Bronchial epithelial cell (primary cell): ENCODE results near the gene UBE2R2. TPM values are rescaled to one million over a fixed set of nuclear protein-coding genes. Genes with fewer than 3 reads are reported as not detected.

Experiments used
- DNase-seq: peaks from one replicate; pipeline ENCODE4 v3.0.0-alpha.2; 2010; ENCODE audit warnings: low read depth
- FAIRE-seq: peaks from 2 replicates; lab custom pipeline; 2011; peaks lifted over from hg19 to GRCh38; lab: Jason Lieb, UNC
- H3K27me3 ChIP-seq: 2 replicates; pipeline ENCODE4 v1.5.1; 2011; ENCODE audit warnings: low read length; ENCODE audit not compliant: control insufficient read depth, insufficient read depth
- H3K36me3 ChIP-seq: 2 replicates; pipeline ENCODE4 v1.5.1; 2011; ENCODE audit warnings: low read length; ENCODE audit not compliant: control insufficient read depth, insufficient read depth
- H3K4me3 ChIP-seq: 2 replicates; pipeline ENCODE4 v1.5.1; 2011; ENCODE audit warnings: mild to moderate bottlenecking, low read depth, low read length, control low read depth
- CTCF ChIP-seq: IDR thresholded peaks from 2 replicates; pipeline ENCODE4 v1.5.1; 2011; ENCODE audit warnings: mild to moderate bottlenecking, moderate library complexity, low read length, control low read depth, inconsistent platforms; ENCODE audit not compliant: insufficient read depth, severe bottlenecking
- total RNA-seq: library from RNA; depleted of rRNA; stranded (reverse); fragments of >200 nt; gene quantifications from 2 replicates; pipeline ENCODE4 v1.2.1, GENCODE V29; 2014

UBE2R2 gene
- total RNA-seq, 1 donor from 2014 or later = 14.0 TPM

DNA sequence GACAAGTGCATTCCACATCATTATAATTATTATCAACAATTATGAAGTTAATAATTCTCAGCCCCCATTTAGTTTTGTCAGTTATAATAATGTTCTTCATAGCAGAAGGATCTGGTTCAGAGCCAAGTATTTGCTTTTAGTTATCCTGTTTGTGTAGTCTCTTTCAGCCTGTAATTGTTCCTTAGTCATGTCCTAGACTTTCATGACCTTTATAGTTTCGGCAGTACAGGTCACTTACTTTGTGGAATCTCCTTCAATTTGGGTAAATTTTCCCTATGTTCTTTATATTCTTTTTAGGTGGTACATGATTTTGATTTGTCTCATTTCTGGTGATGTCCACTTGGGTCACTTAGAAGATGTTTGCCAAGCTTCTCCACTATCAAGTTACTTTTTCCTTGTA, 34.3 kb downstream of the UBE2R2 start:
- Histone ChIP-seq H3K36me3 (no peaks in the 10 kb centered on the region), H3K4me3 (no peak overlapping the region), H3K27me3 (no peaks in the 10 kb centered on the region)
- FAIRE-seq (no peak), DNase-seq (no peak)
- TF ChIP-seq CTCF = no peak

DNA sequence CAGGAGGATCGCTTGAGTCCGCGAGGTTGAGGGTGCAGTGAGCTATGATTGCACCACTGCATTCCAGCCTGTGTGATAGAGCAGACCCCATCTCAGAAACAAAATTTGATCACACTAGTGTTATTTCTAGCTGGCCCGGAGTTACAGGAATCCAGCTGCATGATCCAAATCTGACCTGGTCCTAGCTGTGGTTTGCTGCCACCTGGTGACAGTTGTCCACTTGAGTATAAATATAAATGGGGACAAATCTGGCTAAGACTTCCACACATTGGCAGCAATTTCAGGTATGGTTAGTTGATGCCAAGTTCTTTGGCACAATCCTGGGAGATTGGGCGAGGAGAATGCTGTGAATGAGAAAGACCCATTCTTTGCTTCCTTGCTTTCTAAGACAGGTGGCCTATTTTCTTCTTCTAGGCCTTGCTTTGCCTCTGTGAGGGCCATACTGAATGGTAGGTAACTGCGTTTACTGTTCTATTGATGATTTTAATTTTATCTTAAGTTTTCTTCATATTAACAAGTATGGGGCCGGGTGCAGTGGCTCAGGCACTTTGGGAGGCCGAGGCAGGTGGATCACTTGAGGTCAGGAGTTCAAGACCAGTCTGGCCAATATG, 35.4 kb downstream of the UBE2R2 start:
- FAIRE-seq = no peak
- peak; percentile 44 for DNase-seq
- peak; percentile 61 for TF ChIP-seq CTCF
- Histone ChIP-seq H3K27me3 (no peaks in the 10 kb centered on the region), H3K36me3 (no peaks in the 10 kb centered on the region), H3K4me3 (no peak overlapping the region)

- no peak overlapping the region for H3K4me3 ChIP-seq
- FAIRE-seq (no peak), DNase-seq (no peak)
- TF ChIP-seq CTCF = no peak
- no peaks in the 10 kb centered on the region for H3K36me3 ChIP-seq
- no peaks in the 10 kb centered on the region for H3K27me3 ChIP-seq
Observed at GRCh38 chr9:33856247-33856646, 39.3 kb downstream of the UBE2R2 start.

- Histone ChIP-seq H3K36me3 (no peaks in the 10 kb centered on the region), H3K27me3 (no peaks in the 10 kb centered on the region), H3K4me3 (no peak overlapping the region)
- DNase-seq (peak; percentile 21), FAIRE-seq (no peak)
- no peak for TF ChIP-seq CTCF
Observed at GRCh38 chr9:33858423-33858822, 41.5 kb downstream of the UBE2R2 start.

GRCh38 chr9:33860200-33860871, 43.4 kb downstream of the UBE2R2 start:
- TF ChIP-seq CTCF = no peak
- Histone ChIP-seq H3K4me3 (no peak overlapping the region), H3K27me3 (no peaks in the 10 kb centered on the region), H3K36me3 (no peaks in the 10 kb centered on the region)
- FAIRE-seq (no peak), DNase-seq (no peak)
